Chondrocyte (in vitro differentiated cells): ENCODE measurements around the gene PLEKHG4B. TPM values are rescaled to one million over a fixed set of nuclear protein-coding genes. Genes with fewer than 3 reads are reported as not detected.

Source experiments
- DNase-seq: peaks from one replicate; pipeline ENCODE4 v3.0.0; 2021; ENCODE audit warnings: mixed read lengths, low spot score
- H3K27ac Mint-ChIP-seq: one replicate; pipeline ENCODE4 v1.8.0; 2021; ENCODE audit warnings: mild to moderate bottlenecking, moderate library complexity, mixed read lengths; ENCODE audit not compliant: unreplicated experiment
- H3K27me3 Mint-ChIP-seq: 2 replicates; pipeline ENCODE4 v1.8.0; 2021; ENCODE audit warnings: low read depth, mixed read lengths
- H3K36me3 Mint-ChIP-seq: 2 replicates; pipeline ENCODE4 v1.8.0; 2021; ENCODE audit warnings: low read depth, mixed read lengths
- H3K4me1 Mint-ChIP-seq: 2 replicates; pipeline ENCODE4 v1.8.0; 2021; ENCODE audit warnings: low read depth, mild to moderate bottlenecking, mixed read lengths
- H3K4me3 Mint-ChIP-seq: one replicate; pipeline ENCODE4 v1.8.0; 2021; ENCODE audit warnings: mild to moderate bottlenecking, moderate library complexity, mixed read lengths; ENCODE audit not compliant: unreplicated experiment
- H3K9me3 Mint-ChIP-seq: 2 replicates; pipeline ENCODE4 v1.8.0; 2021; ENCODE audit warnings: low read depth, mixed read lengths
- total RNA-seq: library from RNA; stranded (reverse); gene quantifications from 3 replicates; pipeline ENCODE4 v1.2.1, GENCODE V29; 2021
- TF ChIP-seq, protein P1 (sequence below): fragments of 200-600 bp; sonication (generic); IDR thresholded peaks from 2 replicates; pipeline ENCODE4 v1.5.0; 2021; ENCODE audit warnings: antibody characterized with exemption, mild to moderate bottlenecking, moderate library complexity

PLEKHG4B gene
- total RNA-seq, 1 donor from 2014 or later: 2.0 TPM

DNA sequence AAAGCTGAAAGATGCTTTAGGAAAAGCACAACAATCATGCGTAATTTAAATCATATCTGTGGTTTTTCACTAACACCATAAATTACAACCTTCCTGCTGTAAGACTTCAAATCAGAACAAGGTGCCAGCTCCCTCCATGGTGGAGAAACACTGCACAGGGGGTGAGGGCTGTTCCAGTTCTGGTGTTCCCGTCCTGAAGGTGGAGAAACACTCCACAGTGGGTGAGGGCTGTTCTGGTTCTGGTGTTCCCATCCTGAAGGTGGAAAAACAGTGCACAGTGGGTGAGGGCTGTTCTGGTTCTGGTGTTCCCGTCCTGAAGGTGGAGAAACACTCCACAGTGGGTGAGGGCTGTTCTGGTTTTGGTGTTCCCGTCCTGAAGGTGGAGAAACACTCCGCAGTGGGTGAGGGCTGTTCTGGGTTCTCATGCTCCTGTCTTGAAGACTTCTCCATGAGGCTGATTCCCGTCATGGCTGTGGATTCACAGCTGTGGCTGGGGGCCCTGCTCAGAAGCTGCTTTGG lies 12.9 kb downstream of the PLEKHG4B start:
- H3K36me3 Mint-ChIP-seq: no peaks in the 10 kb centered on the region
- no peaks in the 10 kb centered on the region for H3K4me1 Mint-ChIP-seq
- no peak overlapping the region for H3K27ac Mint-ChIP-seq
- TF ChIP-seq, protein P1, sequence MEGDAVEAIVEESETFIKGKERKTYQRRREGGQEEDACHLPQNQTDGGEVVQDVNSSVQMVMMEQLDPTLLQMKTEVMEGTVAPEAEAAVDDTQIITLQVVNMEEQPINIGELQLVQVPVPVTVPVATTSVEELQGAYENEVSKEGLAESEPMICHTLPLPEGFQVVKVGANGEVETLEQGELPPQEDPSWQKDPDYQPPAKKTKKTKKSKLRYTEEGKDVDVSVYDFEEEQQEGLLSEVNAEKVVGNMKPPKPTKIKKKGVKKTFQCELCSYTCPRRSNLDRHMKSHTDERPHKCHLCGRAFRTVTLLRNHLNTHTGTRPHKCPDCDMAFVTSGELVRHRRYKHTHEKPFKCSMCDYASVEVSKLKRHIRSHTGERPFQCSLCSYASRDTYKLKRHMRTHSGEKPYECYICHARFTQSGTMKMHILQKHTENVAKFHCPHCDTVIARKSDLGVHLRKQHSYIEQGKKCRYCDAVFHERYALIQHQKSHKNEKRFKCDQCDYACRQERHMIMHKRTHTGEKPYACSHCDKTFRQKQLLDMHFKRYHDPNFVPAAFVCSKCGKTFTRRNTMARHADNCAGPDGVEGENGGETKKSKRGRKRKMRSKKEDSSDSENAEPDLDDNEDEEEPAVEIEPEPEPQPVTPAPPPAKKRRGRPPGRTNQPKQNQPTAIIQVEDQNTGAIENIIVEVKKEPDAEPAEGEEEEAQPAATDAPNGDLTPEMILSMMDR: no peak
- no peak for DNase-seq
- peaks cover 22% of the 10 kb centered on the region for H3K27me3 Mint-ChIP-seq
- H3K4me3 Mint-ChIP-seq: no peak overlapping the region
- H3K9me3 Mint-ChIP-seq: no peaks in the 10 kb centered on the region

DNA sequence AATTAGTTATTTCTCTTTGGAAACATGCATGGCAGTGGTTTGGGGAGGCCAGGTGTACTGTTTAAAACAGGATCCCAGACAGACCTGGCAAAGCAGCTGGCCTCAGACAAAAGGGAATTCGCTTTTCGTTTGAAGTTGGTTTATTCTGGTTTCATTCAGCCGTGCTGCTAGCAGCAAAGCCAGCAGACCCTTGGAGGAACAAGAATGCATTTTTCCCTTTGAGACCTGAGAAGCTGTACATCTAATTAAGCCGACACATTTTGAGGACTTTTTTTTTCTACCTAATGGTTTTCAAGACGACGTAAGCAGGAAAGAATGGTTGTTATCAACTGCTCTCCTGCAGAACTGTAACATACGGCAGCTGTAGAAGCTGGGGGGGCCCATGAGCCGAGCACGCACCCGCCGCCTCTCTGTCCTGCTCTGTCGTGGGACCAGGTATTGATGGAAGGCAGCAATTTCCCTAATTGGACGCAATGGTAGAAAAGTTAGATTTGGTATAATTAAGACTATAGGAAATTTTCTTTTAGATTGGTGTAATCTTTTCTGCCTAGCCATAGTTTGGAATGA lies 13.6 kb downstream of the PLEKHG4B start:
- Mint-ChIP-seq H3K36me3 (no peaks in the 10 kb centered on the region), H3K27me3 (peaks cover 21% of the 10 kb centered on the region), H3K9me3 (no peaks in the 10 kb centered on the region), H3K27ac (no peak overlapping the region), H3K4me3 (no peak overlapping the region), H3K4me1 (no peaks in the 10 kb centered on the region)
- DNase-seq: no peak
- TF ChIP-seq, protein P1: no peak

DNA sequence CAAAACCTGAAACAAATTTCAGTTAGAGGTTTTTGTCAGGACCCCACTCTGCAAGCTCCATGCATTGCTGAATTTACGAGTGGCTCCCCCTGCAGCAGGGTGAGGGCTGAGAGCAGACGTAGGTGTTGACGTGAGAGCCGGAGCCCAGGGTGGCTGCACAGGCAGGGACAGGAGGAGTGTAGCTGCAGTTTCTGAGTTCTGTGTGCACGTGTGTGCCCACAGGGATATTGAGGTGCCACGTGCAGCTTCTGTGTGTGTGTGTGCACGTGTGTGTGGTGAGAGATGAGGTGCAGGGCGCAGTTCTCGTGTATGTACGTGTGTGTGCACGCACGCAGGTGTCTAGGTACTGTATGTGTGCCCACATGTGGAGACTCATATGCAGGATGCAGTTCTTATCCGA lies 14.6 kb downstream of the PLEKHG4B start:
- DNase-seq: no peak
- Mint-ChIP-seq H3K27me3 (peaks cover 19% of the 10 kb centered on the region), H3K4me1 (no peaks in the 10 kb centered on the region), H3K4me3 (no peak overlapping the region), H3K36me3 (no peaks in the 10 kb centered on the region), H3K27ac (no peak overlapping the region), H3K9me3 (no peaks in the 10 kb centered on the region)
- TF ChIP-seq, protein P1: no peak

DNA sequence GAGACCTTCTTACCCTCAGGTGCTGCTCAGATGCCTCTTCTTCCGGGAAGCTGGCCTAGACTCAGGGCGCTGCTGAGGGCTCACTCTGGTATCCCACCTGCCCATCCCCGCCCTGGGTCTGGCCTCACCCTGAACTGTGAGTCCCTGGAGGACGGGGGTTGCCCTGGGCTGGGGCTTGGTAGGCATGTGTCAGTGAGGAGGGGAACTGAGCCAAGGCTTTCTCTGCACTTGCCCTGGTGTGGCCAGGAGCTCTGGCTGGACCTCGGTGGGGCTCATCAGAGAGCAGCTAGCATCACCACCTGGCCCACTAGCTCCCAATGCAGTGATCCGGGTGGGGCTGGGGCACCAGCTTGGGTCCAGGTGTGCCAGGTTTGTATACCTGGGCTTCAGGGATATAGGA lies 15.6 kb downstream of the PLEKHG4B start:
- H3K9me3 Mint-ChIP-seq: no peaks in the 10 kb centered on the region
- H3K27ac Mint-ChIP-seq: no peak overlapping the region
- no peaks in the 10 kb centered on the region for H3K4me1 Mint-ChIP-seq
- no peaks in the 10 kb centered on the region for H3K36me3 Mint-ChIP-seq
- no peak for DNase-seq
- TF ChIP-seq, protein P1: no peak
- H3K4me3 Mint-ChIP-seq: no peak overlapping the region
- H3K27me3 Mint-ChIP-seq: peaks cover 18% of the 10 kb centered on the region

DNA sequence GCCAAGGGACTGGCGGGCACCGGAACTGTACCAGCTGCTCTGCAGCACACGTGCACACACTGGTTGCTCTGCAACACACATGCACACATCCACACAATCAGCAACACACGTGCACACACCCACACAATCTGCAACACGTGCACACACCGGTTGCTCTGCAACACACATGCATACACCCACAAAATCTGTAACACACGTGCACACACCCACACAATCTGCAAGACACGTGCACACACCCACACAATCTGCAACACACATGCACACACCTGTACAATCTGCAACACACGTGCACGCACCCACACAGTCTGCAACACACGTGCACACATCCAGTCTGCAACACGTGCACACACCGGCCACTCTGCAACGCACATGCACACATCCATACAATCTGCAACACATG lies 17.9 kb downstream of the PLEKHG4B start:
- Mint-ChIP-seq H3K36me3 (peaks cover 7% of the 10 kb centered on the region), H3K4me1 (no peaks in the 10 kb centered on the region), H3K4me3 (no peak overlapping the region), H3K27ac (no peak overlapping the region), H3K27me3 (peaks cover 10% of the 10 kb centered on the region), H3K9me3 (no peaks in the 10 kb centered on the region)
- TF ChIP-seq, protein P1: no peak
- no peak for DNase-seq
